GM13977 (cell line): Measurements from ENCODE around the gene MTMR3.

ENCODE experiments used
- DNase-seq: peaks from one replicate; pipeline ENCODE4 v3.0.0; 2012; ENCODE audit warnings: low spot score
- in situ Hi-C: fragments of 300-500 bp; cut with MboI; formaldehyde crosslinking; loops from one replicate; pipeline ENCODE4 v1.12.0; 2022; ENCODE audit warnings: low sequenced_read_pairs, low pct_unique_long_range_greater_than_20kb, mixed read lengths, inconsistent platforms; ENCODE audit not compliant: unreplicated experiment
- TF ChIP-seq, protein P1 (sequence below): IDR thresholded peaks from 2 replicates; pipeline ENCODE4 v1.5.1; 2012; ENCODE audit warnings: mild to moderate bottlenecking, control low read depth; ENCODE audit not compliant: insufficient read depth; ENCODE audit errors: extremely low read depth, missing control alignments

Gene MTMR3

GRCh38 chr22:29948385-29948769 is 65.4 kb downstream of the MTMR3 start:
- in situ Hi-C loops: no loop called here
- TF ChIP-seq, protein P1, sequence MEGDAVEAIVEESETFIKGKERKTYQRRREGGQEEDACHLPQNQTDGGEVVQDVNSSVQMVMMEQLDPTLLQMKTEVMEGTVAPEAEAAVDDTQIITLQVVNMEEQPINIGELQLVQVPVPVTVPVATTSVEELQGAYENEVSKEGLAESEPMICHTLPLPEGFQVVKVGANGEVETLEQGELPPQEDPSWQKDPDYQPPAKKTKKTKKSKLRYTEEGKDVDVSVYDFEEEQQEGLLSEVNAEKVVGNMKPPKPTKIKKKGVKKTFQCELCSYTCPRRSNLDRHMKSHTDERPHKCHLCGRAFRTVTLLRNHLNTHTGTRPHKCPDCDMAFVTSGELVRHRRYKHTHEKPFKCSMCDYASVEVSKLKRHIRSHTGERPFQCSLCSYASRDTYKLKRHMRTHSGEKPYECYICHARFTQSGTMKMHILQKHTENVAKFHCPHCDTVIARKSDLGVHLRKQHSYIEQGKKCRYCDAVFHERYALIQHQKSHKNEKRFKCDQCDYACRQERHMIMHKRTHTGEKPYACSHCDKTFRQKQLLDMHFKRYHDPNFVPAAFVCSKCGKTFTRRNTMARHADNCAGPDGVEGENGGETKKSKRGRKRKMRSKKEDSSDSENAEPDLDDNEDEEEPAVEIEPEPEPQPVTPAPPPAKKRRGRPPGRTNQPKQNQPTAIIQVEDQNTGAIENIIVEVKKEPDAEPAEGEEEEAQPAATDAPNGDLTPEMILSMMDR: no peak
- no peak for DNase-seq

DNA sequence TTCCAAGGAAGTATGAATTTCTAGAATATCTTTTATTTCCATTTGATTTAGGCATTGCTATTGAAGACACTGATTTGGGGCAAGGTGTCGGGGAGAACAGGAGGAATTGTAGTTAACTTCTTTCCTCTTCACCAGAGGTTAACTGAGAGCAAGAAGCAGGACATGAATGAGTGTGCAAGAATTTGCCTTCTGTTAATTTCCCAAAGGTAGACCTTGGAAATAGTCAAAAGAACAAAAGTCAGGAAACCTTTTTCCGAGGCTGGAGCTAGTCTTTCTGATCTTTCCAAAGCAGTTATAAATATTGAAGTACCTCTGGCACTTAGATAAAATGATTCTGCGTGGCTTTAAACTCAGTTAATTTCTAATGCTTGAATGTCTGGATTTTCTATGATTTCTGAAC is 66.9 kb downstream of the MTMR3 start:
- in situ Hi-C loops: no loop called here
- TF ChIP-seq, protein P1: no peak
- DNase-seq: no peak

GRCh38 chr22:29951791-29952413 is 68.9 kb downstream of the MTMR3 start:
- DNase-seq: no peak
- TF ChIP-seq, protein P1: no peak
- in situ Hi-C loops: no loop called here

GRCh38 chr22:29954203-29954855 is 71.4 kb downstream of the MTMR3 start:
- TF ChIP-seq, protein P1: no peak
- DNase-seq: no peak
- in situ Hi-C loops: no loop called here

- TF ChIP-seq, protein P1: no peak
- in situ Hi-C loops: no loop called here
- no peak for DNase-seq
Observed at GRCh38 chr22:29956680-29957079, 73.7 kb downstream of the MTMR3 start.

DNA sequence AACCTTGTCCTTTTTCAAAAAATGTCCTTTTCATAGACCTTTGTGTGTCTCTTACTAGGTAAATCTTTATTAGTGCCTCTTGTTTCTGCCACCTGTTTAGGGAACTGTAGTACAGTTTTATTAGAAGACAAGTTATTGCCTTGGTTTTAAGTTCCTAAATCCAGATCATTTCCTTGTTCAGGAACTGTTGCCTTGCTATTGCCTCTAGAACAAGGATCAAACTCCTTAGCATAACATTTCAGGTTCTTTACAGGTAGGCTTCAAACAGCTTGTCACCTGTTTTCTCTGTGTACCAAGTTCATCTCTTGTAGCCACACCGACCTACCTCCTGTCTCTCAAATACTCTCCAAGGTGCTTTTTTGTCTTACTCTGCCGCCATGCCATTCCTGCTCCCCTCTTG is 75.2 kb downstream of the MTMR3 start:
- in situ Hi-C loops: no loop called here
- TF ChIP-seq, protein P1: no peak

More for the DNA sequence above, 75.2 kb downstream of the MTMR3 start:
- no peak for DNase-seq
